Measurements from ENCODE around the gene TIMM50.
"Not testable (repeated sequence)": the region's sequence is repeated elsewhere in the genome, so short reads cannot be mapped to it uniquely, and the experiment has no call there.

TIMM50 gene

DNA sequence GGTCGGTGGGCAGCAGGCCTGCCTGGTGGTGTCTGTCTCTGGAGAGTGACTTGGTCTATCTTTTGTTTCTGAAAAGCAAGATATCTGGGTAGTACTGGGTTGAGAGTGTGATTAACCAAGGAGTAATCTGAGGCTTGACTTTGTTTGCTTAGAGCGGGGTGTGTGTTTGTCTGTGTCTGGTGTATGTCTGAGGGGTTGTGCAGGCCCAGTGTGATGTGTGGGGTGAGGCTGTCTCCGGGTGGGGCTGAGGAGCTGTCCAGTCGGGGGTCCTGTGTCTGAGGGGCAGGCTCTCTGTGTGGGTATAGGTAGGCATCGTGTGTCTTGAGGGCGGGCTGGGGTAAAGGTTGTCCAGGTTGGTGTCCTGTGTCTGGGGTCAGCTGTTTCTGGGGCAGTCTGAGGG is 11.1 kb upstream of the TIMM50 start:
- DNase-seq (ENCODE audit: low spot score) = no peak

- DNase-seq (ENCODE audit: low spot score) = no peak
Observed at GRCh38 chr19:39470724-39471339, 9.8 kb upstream of the TIMM50 start.

- DNase-seq (ENCODE audit: low spot score) = no peak
Observed at GRCh38 chr19:39471756-39472536, 8.7 kb upstream of the TIMM50 start.

GRCh38 chr19:39472746-39473442 is 7.7 kb upstream of the TIMM50 start:
- DNase-seq (ENCODE audit: low spot score) = no peak

- DNase-seq (ENCODE audit: low spot score) = no peak
Observed at GRCh38 chr19:39473443-39473960, 7.1 kb upstream of the TIMM50 start.

DNA sequence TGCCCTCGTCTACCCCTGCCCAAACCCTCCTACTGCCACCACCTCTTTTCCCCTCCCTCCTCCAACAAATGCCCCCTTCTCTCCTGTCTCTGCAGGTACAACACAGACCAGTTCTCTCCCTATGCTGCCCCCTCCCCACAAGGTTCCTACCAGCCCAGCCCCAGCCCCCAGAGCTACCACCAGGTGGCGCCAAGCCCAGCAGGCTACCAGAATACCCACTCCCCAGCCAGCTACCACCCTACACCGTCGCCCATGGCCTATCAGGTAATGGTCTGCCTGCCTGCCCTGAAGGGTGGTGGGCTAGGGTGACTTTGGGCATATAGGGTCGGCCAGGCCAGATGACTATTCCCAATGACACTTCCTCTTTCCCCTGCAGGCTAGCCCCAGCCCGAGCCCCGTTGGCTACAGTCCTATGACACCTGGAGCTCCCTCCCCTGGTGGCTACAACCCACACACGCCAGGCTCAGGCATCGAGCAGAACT is 6.5 kb upstream of the TIMM50 start:
- peak; percentile 68 for DNase-seq (ENCODE audit: low spot score)

- no peak for DNase-seq (ENCODE audit: low spot score)
Observed at GRCh38 chr19:39475748-39476147, 4.9 kb upstream of the TIMM50 start.

DNA sequence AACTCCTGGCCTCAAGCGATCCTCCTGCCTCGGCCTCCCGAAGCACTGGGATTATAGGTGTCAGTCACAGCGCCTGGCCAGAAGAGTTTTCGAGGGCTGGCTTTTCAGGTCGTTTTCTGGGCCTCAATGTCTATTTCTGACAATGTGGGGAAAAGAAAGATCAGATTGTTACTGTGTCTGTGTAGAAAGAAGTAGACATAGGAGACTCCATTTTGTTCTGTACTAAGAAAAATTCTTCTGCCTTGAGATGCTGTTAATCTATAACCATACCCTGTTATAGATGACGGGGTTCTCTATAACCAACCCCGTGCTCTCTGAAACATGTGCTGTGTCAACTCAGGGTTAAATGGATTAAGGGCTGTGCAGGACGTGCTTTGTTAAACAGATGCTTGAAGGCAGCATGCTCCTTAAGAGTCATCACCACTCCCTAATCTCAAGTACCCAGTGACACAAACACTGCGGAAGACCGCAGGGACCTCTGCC is 1.3 kb upstream of the TIMM50 start:
- DNase-seq (ENCODE audit: low spot score) = not testable (repeated sequence)

DNA sequence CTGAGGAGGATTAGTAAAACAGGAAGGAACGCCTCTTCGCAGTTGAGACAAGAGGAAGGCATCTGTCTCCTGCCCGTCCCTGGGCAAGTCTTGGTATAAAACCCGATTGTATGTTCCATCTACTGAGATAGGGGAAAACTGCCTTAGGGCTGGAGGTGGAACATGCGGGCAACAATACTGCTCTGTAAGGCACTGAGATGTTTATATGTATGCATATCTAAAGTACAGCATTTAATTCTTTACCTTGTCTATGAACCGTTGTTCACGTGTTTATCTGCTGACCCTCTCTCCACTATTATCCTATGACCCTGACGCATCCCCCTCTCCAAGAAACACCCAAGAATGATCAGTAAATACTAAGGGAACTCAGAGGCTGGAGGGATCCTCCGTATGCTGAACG is 722 bp upstream of the TIMM50 start:
- DNase-seq (ENCODE audit: low spot score) = no peak

- DNase-seq (ENCODE audit: low spot score) = no peak
Observed at GRCh38 chr19:39481229-39481545, 549 bp downstream of the TIMM50 start.

DNA sequence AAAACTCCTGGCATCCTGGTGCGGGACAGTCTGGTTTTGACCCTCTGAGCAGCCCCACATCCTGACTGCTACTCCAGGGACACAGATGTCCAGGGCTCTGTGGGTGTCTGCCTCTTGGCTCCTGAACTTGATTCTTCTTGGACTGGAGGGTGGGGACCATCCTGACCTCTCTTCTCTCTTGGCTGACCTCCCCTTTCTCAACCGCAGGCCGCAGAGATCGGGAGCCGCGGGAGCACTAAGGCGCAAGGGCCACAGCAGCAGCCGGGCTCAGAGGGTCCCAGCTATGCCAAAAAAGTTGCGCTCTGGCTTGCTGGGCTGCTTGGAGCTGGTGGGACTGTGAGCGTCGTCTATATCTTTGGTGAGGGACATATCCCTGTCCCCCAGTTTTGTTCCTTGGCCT is 1.0 kb downstream of the TIMM50 start:
- DNase-seq (ENCODE audit: low spot score) = no peak

DNA sequence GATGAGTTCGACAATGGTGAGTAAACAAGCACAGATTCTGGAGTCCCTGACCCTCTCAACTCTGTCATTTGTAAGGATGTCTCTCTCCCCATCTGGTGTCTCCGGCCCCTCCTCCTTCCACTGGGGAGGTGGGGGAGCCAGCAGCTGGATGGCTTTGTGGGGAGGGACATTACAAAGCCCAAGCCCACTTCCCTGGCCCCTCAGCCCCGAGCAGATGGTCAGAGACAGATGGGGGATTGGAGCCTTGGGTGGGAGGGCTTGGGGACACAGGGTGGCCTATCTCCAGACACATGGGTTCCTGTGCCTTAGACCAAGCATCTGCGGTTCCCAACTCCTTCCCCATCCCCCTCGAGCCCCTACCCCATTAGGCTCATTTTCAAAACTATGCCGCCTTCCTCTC is 2.5 kb downstream of the TIMM50 start:
- DNase-seq (ENCODE audit: low spot score) = no peak

DNA sequence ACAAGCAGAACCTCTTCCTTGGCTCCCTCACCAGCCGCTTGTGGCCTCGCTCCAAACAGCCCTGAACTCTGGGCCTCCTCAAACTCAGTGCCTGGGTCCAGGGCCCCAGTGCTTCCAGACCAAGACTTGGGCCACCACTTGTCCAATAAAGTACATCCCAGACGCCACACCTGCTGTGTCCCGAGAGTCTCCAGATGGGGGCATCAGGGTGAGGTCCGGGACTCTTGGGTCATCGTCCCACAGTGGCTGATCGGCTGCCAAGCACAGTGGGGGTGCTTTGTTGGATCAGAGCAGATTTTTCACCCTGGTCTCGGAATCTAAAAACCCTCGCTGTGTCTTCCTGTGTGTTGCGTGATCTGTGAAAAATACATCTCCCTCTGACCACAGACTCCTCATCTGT is 9.1 kb downstream of the TIMM50 start:
- no peak for DNase-seq (ENCODE audit: low spot score)

DNA sequence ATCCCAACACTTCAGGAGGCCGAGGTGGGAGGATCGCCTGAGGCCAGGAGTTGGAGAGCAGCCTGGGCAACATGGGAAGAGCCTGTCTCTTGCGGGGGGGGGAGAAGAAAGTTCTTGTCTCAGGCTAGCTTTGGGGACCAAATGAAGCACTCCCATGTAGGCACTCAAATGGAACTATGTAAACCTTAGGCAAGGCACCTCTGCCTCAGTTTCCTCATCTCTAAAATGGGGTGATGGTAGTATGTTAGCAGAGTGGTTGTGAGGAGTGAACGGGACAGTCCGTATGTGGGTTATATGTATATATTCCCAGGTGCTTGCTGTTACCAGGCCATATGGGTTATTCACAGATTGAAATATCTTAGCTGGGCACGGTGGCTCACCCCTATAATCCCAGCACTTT is 11.6 kb downstream of the TIMM50 start:
- DNase-seq (ENCODE audit: low spot score) = no peak

DNA sequence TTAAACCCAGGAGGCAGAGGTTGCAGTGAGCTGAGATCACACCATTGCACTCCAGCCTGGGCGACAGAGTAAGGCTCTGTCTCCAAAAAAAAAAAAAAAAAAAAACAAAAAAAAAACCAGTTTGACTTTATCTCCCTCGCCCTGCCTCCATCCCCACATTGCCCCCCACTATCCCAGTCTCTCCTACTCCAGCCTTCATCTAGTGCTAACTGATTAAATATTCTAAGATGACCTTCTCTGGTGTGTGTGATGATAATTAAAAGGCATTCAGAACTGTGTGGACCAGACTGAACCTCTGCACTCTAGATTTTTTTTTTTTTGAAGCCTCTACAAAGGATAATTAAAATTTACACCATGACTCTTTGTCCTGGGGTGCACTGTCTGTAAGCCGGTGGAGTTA is 12.2 kb downstream of the TIMM50 start:
- no peak for DNase-seq (ENCODE audit: low spot score)

- peak; percentile 55 for DNase-seq (ENCODE audit: low spot score)
Observed at GRCh38 chr19:39494661-39495060, 14.0 kb downstream of the TIMM50 start.

GRCh38 chr19:39496063-39496462 is 15.4 kb downstream of the TIMM50 start:
- peak; percentile 9 for DNase-seq (ENCODE audit: low spot score)

- DNase-seq (ENCODE audit: low spot score) = no peak
Observed at GRCh38 chr19:39497701-39497995, 17.0 kb downstream of the TIMM50 start.

DNA sequence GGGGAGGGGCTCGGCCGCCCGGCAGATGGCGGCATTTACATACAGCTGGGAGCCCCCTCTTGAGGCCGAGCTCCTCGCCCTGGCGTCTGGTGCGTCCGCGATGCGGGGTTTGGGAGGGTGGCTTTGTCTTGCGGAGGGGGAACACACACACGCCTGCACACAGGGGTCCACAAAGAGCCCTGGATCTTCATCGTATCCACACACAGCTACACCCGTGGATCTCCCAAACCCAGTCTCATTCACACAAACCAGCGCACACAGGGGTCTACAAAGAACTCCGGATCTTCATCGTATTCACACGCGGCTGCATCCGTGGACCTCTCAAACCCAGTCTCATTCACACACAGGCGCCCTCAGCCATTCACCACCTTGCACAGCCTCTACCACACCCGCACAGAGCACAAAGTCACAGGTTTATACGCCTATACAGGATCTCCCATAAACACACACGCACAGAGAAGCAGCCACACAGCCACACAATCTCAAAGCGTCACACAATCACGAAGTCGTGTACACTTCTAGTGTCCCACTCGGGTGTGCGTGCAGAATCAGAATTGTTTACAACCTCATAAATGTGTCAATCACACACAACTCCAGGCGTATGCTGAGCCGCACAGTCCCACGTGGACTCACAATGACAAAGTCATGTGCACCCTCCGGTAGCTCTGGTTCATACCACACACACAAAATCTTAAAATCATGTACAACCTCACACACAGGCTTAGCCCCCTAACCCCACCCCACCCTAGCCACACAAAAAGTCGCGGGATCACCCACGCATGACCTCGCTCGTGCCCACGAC is 17.6 kb downstream of the TIMM50 start:
- peak; percentile 89 for DNase-seq (ENCODE audit: low spot score)

DNA sequence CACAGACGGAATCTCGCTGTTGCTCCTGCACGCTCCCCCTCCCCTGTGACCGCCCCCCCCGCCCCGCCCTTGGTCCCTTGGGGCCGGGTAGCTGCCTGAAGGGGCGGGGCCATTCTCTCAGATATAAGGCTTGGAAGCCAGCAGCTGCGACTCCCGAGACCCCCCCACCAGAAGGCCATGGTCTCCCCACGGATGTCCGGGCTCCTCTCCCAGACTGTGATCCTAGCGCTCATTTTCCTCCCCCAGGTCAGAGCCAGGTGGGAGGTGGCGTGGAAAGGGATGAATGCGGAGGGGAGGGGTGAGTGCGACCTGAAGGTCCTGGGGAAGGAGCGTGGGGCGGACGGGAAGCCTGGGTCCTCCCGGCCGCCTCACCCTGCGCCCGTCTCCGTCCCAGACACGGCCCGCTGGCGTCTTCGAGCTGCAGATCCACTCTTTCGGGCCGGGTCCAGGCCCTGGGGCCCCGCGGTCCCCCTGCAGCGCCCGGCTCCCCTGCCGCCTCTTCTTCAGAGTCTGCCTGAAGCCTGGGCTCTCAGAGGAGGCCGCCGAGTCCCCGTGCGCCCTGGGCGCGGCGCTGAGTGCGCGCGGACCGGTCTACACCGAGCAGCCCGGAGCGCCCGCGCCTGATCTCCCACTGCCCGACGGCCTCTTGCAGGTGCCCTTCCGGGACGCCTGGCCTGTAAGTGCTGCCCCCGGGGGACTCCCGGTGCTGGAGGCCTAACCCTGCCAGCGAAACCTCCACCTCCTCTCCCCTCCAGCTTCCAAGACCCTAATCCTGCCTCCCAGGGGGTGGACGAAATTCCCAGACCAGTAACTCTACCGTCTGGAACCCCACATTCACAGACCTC is 18.4 kb downstream of the TIMM50 start, which contains the start of gene DLL3:
Gene DLL3, plus strand, starts transcription at position 150 of the 845 bp plus-strand sequence. Its CDS starts 28 bp downstream, at position 178.
- DNase-seq (ENCODE audit: low spot score) = peak; percentile 80

- peak; percentile 5 for DNase-seq (ENCODE audit: low spot score)
Observed at GRCh38 chr19:39499932-39500331, 19.3 kb downstream of the TIMM50 start.

Data from NAMALWA (cell line).